ENCODE data around the gene ADGRE3. TPM values are rescaled to one million over a fixed set of nuclear protein-coding genes. Genes with fewer than 3 reads are reported as not detected.

ADGRE3 gene
- total RNA-seq, 1 experiment from 2014 or later: not detected

DNA sequence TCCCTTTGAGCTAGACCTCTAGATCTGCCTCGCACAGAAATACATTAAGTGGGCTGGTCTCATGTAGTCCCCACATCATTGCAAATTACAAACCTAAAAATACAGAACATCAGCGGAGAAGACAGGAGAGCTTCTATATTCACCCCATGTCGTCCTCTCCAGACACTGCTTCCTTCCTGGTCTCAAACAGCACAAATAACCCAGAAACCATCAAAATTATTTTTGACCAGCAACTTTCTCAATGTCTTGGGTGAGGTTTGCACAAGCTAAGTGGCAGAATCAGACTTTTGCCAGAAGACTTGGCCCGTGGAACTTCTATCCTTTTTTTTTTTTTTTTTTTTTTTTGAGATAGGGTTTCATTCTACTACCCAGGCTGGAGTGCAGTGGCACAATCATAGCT is 63.6 kb downstream of the ADGRE3 start:
- TF ChIP-seq, protein P1, sequence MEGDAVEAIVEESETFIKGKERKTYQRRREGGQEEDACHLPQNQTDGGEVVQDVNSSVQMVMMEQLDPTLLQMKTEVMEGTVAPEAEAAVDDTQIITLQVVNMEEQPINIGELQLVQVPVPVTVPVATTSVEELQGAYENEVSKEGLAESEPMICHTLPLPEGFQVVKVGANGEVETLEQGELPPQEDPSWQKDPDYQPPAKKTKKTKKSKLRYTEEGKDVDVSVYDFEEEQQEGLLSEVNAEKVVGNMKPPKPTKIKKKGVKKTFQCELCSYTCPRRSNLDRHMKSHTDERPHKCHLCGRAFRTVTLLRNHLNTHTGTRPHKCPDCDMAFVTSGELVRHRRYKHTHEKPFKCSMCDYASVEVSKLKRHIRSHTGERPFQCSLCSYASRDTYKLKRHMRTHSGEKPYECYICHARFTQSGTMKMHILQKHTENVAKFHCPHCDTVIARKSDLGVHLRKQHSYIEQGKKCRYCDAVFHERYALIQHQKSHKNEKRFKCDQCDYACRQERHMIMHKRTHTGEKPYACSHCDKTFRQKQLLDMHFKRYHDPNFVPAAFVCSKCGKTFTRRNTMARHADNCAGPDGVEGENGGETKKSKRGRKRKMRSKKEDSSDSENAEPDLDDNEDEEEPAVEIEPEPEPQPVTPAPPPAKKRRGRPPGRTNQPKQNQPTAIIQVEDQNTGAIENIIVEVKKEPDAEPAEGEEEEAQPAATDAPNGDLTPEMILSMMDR (conservative IDR thresholded peaks at IDR 0.05): no peak
- Mint-ChIP-seq H3K27me3 (ENCODE audit: low read depth) (peaks cover 4% of the 10 kb centered on the region), H3K27ac (no peak overlapping the region), H3K4me3 (no peak overlapping the region), H3K36me3 (ENCODE audit: insufficient read depth in 1 of 3, low read depth in 3 of 3) (peaks cover under 1 to 25% (median 9%) of the 10 kb centered on the region in 3 experiments; a peak in 6 of 7 replicates), H3K9me3 (peaks cover 23 to 92% of the 10 kb centered on the region in 2 experiments), H3K4me1 (no peaks in the 10 kb centered on the region)
- Histone ChIP-seq H4K8ac (replicated peaks; ENCODE audit: insufficient read length, low read depth, low read length) (no peak overlapping the region), H4K91ac (ENCODE audit: insufficient read length, low read depth, low read length) (no peak overlapping the region), H4K5ac (ENCODE audit: insufficient read length, low read depth, low read length) (no peak overlapping the region), H2BK5ac (ENCODE audit: insufficient read length, low read length) (no peak overlapping the region), H2AFZ (ENCODE audit: low read length) (no peak overlapping the region), H3K9me3 (ENCODE audit: control insufficient read depth, low read depth, low read length) (no peaks in the 10 kb centered on the region), H3K56ac (ENCODE audit: insufficient read length, low read depth, low read length) (no peak overlapping the region), H2BK12ac (ENCODE audit: insufficient read length, low read depth, low read length) (no peak overlapping the region), H3K4me1 (ENCODE audit: insufficient read depth, low read length) (no peaks in the 10 kb centered on the region), H3K4me2 (ENCODE audit: insufficient read depth, insufficient read length, low read length) (no peak overlapping the region), H3K27ac (ENCODE audit: insufficient read length, low read depth, low read length) (no peak overlapping the region), H3T11ph (ENCODE audit: low read length) (no peak overlapping the region), H2AK5ac (ENCODE audit: insufficient read length, low read length) (no peak overlapping the region), H3K14ac (ENCODE audit: insufficient read depth, low read length) (no peak overlapping the region), H2BK15ac (ENCODE audit: low read depth, low read length) (no peak overlapping the region), H2BK120ac (ENCODE audit: low read depth, low read length, poor library complexity, severe bottlenecking) (no peak overlapping the region), H3K18ac (ENCODE audit: insufficient read length, low read depth, low read length) (no peak overlapping the region), H3K27me3 (ENCODE audit: insufficient read depth, low read length) (no peaks in the 10 kb centered on the region), H2BK20ac (ENCODE audit: low read depth, low read length, poor library complexity, severe bottlenecking) (no peak overlapping the region), H3K23ac (ENCODE audit: insufficient read length, low read depth, low read length) (no peak overlapping the region), H3K79me2 (ENCODE audit: insufficient read depth, low read length) (no peaks in the 10 kb centered on the region), H3K9ac (ENCODE audit: extremely low read depth, insufficient read length, low read length) (no peak overlapping the region), H3K23me2 (ENCODE audit: insufficient read length, low read depth, low read length, poor library complexity, severe bottlenecking) (no peaks in the 10 kb centered on the region), H4K20me1 (ENCODE audit: control insufficient read depth, insufficient read depth, insufficient read length) (no peaks in the 10 kb centered on the region), H3K79me1 (ENCODE audit: insufficient read depth, low read depth, low read length, poor library complexity, severe bottlenecking) (no peaks in the 10 kb centered on the region), H3K4ac (ENCODE audit: low read depth, low read length) (no peak overlapping the region)
- no peak for DNase-seq
- WGBS (ENCODE audit: extremely low coverage, insufficient read length, low lambda C conversion rate): no CpG with 5 or more reads among the region's 4 CpGs

All from H9 (cell line).